DND-41 (cell line): ENCODE data around the gene PTPRD.

Experiments
- ATAC-seq: fragments of 200-7000 bp; cut with Tn5 transposase; 3 replicates; pipeline ENCODE4 v1.9.1; 2021; ENCODE audit warnings: low read depth; ENCODE audit not compliant: insufficient read depth
- DNase-seq: peaks from one replicate; pipeline ENCODE4 v3.0.0-alpha.2; 2020
- H2AFZ ChIP-seq: 2 replicates; pipeline ENCODE4 v1.6.0; 2012; ENCODE audit warnings: low read depth, low read length
- H3K27ac ChIP-seq: 2 replicates; pipeline ENCODE4 v1.5.1; 2012; ENCODE audit warnings: low read length, inconsistent platforms
- H3K27me3 ChIP-seq: fragments of 200-600 bp; sonication (generic); 2 replicates; pipeline ENCODE4 v1.6.0; 2012; ENCODE audit warnings: low read length, mild to moderate bottlenecking, inconsistent platforms; ENCODE audit not compliant: insufficient read depth, poor library complexity
- H3K36me3 ChIP-seq: 2 replicates; pipeline ENCODE4 v1.5.1; 2012; ENCODE audit warnings: low read length, inconsistent platforms; ENCODE audit not compliant: insufficient read depth
- H3K4me1 ChIP-seq: 2 replicates; pipeline ENCODE4 v1.5.1; 2012; ENCODE audit warnings: mild to moderate bottlenecking, low read length; ENCODE audit not compliant: insufficient read depth
- H3K4me2 ChIP-seq: 2 replicates; pipeline ENCODE4 v1.6.0; 2012; ENCODE audit warnings: mild to moderate bottlenecking, moderate library complexity, low read length, inconsistent platforms; ENCODE audit not compliant: insufficient read depth
- H3K4me3 ChIP-seq, 2 experiments: fragments of 200-600 bp in 1 of 2; shearing (Covaris generic) in 1 of 2; 2 replicates each; pipeline ENCODE4 v1.5.1; 2012 to 2016; ENCODE audit warnings: inconsistent platforms in 2 of 2, low read length in 2 of 2, mild to moderate bottlenecking in 2 of 2, low read depth in 1 of 2, moderate library complexity in 1 of 2
- H3K79me2 ChIP-seq: 2 replicates; pipeline ENCODE4 v1.6.0; 2012; ENCODE audit warnings: low read length, inconsistent platforms; ENCODE audit not compliant: insufficient read depth
- H3K9ac ChIP-seq: 2 replicates; pipeline ENCODE4 v1.6.0; 2012; ENCODE audit warnings: low read depth, mild to moderate bottlenecking, inconsistent platforms, low read length, moderate library complexity
- H3K9me3 ChIP-seq: 2 replicates; pipeline ENCODE4 v1.5.1; 2012; ENCODE audit warnings: low read length, moderate library complexity, mild to moderate bottlenecking, inconsistent platforms; ENCODE audit not compliant: insufficient read depth, severe bottlenecking
- H4K20me1 ChIP-seq: 2 replicates; pipeline ENCODE4 v1.6.0; 2012; ENCODE audit warnings: low read length; ENCODE audit not compliant: insufficient read depth
- EZH2 ChIP-seq: IDR thresholded peaks from 3 replicates; pipeline ENCODE4 v1.6.1; 2012; ENCODE audit warnings: borderline replicate concordance, low read depth, mild to moderate bottlenecking, moderate library complexity, low read length, inconsistent platforms; ENCODE audit not compliant: severe bottlenecking
- TF ChIP-seq, protein P1 (sequence below): IDR thresholded peaks from 2 replicates; pipeline ENCODE4 v1.5.1; 2012; ENCODE audit warnings: borderline replicate concordance, low read length, moderate library complexity, mild to moderate bottlenecking; ENCODE audit not compliant: poor library complexity, severe bottlenecking; ENCODE audit errors: extremely low read depth

The PTPRD gene

DNA sequence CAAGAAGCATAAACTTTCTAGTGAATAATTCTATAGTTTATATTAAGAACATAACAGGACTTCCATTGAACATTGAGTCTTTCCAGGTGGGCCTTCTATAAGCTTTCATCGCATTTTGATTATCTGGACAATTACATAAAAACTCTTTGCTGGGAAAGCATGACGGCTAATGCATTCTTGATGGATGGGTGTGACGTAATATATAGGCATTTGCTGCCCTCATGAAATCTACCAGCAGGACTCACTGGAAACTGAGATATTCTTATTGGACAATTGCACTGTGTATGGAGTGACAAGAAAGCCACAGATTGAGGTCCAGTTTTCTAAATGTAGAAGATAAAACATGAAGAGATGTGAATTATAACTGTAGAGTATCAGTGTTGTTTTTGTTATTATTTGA, 15.0 kb downstream of the PTPRD start:
- no peaks in the 10 kb centered on the region for H3K36me3 ChIP-seq
- ATAC-seq (no peak), DNase-seq (no peak)
- H3K79me2 ChIP-seq, result no peaks in the 10 kb centered on the region
- no peak overlapping the region for H3K27ac ChIP-seq
- no peak overlapping the region for H2AFZ ChIP-seq
- H3K4me1 ChIP-seq, result no peaks in the 10 kb centered on the region
- H3K4me3 ChIP-seq, result no peak overlapping the region
- TF ChIP-seq EZH2, result no peak
- TF ChIP-seq, protein P1, sequence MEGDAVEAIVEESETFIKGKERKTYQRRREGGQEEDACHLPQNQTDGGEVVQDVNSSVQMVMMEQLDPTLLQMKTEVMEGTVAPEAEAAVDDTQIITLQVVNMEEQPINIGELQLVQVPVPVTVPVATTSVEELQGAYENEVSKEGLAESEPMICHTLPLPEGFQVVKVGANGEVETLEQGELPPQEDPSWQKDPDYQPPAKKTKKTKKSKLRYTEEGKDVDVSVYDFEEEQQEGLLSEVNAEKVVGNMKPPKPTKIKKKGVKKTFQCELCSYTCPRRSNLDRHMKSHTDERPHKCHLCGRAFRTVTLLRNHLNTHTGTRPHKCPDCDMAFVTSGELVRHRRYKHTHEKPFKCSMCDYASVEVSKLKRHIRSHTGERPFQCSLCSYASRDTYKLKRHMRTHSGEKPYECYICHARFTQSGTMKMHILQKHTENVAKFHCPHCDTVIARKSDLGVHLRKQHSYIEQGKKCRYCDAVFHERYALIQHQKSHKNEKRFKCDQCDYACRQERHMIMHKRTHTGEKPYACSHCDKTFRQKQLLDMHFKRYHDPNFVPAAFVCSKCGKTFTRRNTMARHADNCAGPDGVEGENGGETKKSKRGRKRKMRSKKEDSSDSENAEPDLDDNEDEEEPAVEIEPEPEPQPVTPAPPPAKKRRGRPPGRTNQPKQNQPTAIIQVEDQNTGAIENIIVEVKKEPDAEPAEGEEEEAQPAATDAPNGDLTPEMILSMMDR, result no peak
- H4K20me1 ChIP-seq, result no peaks in the 10 kb centered on the region
- no peak overlapping the region for H3K9ac ChIP-seq
- no peaks in the 10 kb centered on the region for H3K9me3 ChIP-seq
- no peak overlapping the region for H3K4me2 ChIP-seq
- H3K27me3 ChIP-seq, result no peaks in the 10 kb centered on the region

DNA sequence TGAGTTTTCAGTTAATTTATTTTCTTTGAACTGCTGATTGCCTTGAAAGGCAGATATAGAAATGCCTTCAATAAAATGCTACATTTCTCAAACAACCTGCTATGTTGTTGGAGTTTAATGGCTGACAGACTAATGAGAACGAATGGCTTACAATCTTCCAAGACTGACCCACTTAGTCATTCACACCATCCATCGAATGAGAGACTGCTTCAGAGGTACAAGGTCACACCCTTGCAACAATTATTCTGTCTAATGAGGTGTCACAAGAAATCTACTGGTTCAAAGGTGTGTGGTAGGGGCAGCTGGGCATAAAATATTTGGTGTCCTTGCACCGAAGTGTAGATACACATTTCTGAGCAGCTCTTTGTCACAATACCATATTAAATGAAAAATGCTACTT, 18.3 kb downstream of the PTPRD start:
- Histone ChIP-seq H3K27ac (no peak overlapping the region), H3K79me2 (no peaks in the 10 kb centered on the region), H3K9me3 (no peaks in the 10 kb centered on the region), H3K9ac (no peak overlapping the region), H2AFZ (no peak overlapping the region), H3K4me3 (no peak overlapping the region), H3K4me2 (no peak overlapping the region), H3K36me3 (no peaks in the 10 kb centered on the region), H3K27me3 (no peaks in the 10 kb centered on the region), H3K4me1 (no peaks in the 10 kb centered on the region), H4K20me1 (no peaks in the 10 kb centered on the region)
- no peak for DNase-seq
- ATAC-seq, result no peak
- TF ChIP-seq, protein P1, result no peak
- TF ChIP-seq EZH2, result no peak

GRCh38 chr9:10586407-10586806, 26.4 kb downstream of the PTPRD start:
- ATAC-seq, result no peak

More at GRCh38 chr9:10586407-10586806, 26.4 kb downstream of the PTPRD start:
- Histone ChIP-seq H3K4me2 (no peak overlapping the region), H3K36me3 (no peaks in the 10 kb centered on the region), H3K27me3 (no peaks in the 10 kb centered on the region), H2AFZ (no peak overlapping the region), H3K9ac (no peak overlapping the region), H3K27ac (no peak overlapping the region), H3K79me2 (no peaks in the 10 kb centered on the region), H3K4me3 (no peak overlapping the region), H3K4me1 (no peaks in the 10 kb centered on the region), H4K20me1 (no peaks in the 10 kb centered on the region), H3K9me3 (no peaks in the 10 kb centered on the region)
- TF ChIP-seq EZH2, result no peak
- TF ChIP-seq, protein P1, result no peak
- no peak for DNase-seq
